ENCODE data around the gene ZSWIM1.

The ZSWIM1 gene

GRCh38 chr20:45880988-45881788 is at the start of gene ZSWIM1:
TSS of gene ZSWIM1 (plus strand) at chr20:45881227. CDS start at chr20:45882593, 1,366 bp downstream.
- peak; percentile 97 for DNase-seq

DNA sequence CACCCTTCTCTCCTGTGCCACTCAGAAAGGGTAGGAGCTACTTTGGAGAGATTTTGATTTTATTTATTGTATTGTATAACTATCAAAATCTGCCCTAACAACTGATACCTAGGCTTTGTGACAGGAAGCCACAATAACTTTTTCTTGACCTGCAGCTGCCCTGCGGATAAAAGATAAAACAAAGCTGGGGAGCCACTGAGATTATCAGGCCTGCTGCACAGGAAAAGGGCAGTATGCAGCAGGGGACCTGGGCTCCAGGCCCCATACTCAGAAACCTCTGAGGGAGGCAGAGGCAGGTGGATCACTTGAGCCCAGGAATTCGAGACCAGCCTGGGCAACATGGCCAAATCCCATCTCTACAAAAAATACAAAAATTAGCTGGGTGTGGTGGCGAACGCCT is 48.4 kb upstream of the ZSWIM1 start:
- DNase-seq = no peak

DNA sequence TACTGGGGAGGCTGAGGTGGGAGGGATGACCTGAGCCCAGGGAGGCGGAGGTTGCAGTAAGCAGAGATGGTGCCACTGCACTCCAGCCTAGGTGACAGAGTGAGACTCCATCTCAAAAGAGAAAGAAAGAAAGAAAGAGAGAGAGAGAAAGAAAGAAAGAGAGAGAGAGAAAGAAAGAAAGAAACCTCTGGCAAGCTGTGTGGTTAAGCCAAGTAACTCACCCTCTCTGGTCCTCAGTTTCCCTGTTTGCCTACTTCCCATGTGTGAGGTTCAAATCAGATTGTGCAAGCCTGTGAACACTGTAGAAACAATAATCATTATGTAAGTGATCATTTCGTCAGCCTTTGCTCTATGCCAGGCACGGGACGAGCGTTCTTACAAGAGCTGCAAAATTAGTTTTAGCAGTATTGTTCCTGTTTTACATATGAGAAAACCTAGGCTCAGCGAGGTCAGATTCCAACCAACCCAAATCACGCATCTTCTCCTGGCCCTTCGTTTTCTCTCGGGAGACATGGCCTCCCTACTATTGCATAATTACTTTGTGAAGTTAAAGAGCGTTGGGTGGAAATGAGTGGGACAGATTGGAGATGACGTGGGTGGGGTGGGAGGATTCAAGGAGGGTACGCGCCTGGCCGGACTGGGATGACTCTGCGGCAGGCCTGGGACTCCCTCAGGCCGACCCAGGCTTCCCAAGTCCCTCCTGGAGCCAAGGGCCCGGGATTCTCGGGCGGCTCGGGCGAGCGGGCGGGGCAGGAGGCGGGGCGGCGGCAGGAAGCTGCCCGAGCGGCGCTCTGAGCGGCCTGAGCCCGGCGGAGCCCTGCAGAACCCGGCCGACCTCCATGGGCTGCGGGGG is 47.8 kb upstream of the ZSWIM1 start, which contains the start of gene SNX21:
SNX21 (plus strand) TSS at position 770 of the 853 bp plus-strand sequence. CDS start 121 bp downstream, outside the sequence.
- no peak for DNase-seq

GRCh38 chr20:45833883-45834796 is 46.9 kb upstream of the ZSWIM1 start:
- no peak for DNase-seq

DNA sequence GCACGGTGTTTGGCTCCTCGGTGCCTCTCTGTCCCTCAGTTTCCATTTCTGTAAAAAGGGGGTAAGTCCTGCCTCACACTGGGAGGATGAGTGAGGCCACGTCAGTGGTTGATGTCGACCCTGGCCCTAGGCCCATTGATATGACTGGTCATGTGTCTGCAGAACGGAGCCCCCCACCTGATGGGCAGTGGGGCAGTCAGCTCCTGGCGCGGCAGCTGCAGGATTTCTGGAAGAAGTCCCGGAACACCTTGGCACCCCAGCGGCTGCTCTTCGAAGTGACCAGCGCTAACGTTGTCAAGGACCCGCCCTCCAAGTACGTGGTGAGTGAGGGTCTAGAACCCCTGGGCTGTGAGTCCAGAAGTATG is 46.2 kb upstream of the ZSWIM1 start:
- no peak for DNase-seq

GRCh38 chr20:45835329-45835765 is 45.7 kb upstream of the ZSWIM1 start:
- no peak for DNase-seq

DNA sequence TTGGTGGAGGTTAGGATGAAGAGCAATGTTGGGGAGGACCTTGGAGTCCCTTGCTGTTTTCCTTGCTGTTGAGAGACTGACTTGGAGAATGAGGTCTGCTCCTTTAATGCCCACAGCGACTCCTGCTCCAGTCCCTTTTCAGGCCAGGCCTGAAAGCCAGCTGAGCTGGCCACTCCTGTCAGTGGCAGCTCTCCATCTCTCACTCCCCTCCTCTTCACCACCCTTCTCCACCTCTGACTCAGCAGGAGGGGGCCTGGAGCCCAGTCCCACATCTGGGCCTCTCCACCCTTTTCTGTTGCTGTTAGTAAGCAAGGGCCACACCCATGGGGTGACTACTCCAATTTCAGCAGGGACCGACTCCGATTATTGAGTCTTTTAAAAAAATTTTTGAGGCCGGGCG is 45.2 kb upstream of the ZSWIM1 start:
- DNase-seq = no peak

- no peak for DNase-seq
Observed at GRCh38 chr20:45836841-45837240, 44.2 kb upstream of the ZSWIM1 start.

- no peak for DNase-seq
Observed at GRCh38 chr20:45840700-45841198, 40.3 kb upstream of the ZSWIM1 start.

DNA sequence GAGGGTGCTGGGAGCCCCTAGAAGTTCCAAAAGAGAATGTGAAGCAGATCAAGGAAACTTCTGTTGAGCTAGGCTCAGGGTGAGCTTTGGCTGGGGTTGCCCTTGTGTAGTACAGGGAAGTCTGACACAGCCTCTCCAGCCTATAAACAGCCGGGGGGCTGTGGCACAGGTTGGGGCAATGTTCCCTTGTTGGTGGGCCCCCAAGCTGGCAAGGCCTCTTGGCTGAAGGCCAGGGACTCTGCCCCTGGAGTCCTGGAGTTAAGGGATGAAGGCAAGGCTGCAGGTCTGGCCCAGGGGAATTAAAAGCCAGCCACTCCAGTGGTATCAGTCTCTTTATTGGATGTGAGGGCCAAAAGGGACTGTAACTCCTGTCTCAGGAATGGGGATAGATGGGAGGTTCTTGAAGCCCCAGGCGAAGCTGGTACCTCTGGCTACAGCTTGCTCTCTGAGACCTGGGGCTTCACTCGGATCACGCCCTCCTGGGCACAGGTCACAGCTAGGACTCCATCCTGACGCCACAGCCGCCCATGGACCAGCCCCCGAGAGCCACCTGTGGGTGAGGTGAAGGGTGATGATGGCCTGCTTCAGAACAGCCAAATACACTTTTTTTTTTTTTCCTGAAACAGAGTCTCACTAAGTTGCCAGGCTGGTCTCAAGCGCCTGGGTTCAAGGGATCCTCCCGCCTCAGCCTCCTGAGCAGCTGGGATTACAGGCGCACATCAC is 39.5 kb upstream of the ZSWIM1 start:
- no peak for DNase-seq

DNA sequence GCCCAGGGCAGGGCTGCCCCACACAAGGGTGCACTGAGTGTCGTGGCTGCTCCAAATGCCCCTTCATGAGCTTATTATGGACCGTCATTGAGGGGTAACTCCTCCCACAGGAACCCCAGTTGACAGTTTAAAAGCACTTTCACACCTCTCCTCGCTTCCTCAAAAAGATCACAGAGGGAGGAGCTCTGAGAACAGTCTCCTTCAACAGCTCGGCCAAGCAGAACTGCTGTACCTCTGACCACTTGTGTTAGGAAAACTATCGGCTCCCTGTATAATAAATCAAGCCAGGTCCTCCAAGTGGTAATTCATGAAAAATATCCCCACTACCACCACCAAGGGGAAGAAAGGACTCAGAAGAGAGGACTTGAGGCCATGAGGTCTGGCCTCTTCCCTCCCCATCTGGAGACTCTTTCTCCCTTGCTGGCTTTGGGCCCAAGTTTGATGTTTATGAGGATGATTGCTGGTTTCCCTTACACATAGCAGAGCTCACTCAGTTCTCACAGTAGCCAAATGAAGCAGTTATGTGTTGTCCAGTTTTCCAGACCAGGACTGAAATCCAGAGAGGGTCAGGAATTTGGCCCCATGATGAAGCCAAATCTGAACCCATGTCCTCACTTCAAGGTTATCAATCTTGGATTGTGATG is 38.7 kb upstream of the ZSWIM1 start:
- no peak for DNase-seq

DNA sequence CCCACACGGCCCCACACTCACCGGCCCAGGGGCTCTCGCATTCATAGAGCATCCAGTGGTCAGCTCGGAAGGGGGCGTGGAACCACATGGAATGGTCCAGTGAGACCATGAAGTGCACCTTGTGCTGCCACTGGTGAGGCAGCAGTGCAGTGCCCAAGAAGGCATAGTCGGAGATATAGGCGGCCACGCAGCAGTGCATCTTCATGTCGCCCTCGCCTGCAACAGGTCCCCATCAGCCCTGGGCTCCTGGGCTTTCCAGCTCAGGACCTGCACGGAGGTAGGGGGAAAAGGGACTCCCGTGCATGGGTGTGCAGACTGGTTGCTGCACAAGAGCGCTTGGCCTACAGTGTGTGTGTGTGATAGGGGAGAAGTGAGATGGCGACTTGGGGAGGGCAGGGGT is 37.5 kb upstream of the ZSWIM1 start:
- DNase-seq = no peak

GRCh38 chr20:45845452-45845851 is 35.6 kb upstream of the ZSWIM1 start:
- no peak for DNase-seq

DNA sequence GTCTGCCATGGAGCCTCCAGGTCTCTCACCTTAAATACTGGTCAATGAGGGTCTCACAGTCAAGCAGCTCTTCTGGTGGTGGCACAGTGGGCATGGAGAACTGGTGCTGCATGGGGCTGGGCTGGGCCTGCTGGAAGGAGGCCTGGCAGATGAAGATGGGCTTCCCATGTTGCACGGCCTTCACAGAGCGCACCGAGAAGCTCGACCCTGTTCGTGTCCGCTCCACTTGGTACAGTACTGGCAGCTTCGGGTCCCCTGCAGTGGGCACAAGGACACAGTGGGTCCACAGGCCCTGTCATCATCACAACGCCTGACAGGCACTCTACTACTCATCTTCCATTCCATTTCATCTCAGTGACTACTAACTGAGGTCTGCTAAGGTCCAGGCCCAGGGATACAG is 32.6 kb upstream of the ZSWIM1 start:
- DNase-seq = no peak

DNA sequence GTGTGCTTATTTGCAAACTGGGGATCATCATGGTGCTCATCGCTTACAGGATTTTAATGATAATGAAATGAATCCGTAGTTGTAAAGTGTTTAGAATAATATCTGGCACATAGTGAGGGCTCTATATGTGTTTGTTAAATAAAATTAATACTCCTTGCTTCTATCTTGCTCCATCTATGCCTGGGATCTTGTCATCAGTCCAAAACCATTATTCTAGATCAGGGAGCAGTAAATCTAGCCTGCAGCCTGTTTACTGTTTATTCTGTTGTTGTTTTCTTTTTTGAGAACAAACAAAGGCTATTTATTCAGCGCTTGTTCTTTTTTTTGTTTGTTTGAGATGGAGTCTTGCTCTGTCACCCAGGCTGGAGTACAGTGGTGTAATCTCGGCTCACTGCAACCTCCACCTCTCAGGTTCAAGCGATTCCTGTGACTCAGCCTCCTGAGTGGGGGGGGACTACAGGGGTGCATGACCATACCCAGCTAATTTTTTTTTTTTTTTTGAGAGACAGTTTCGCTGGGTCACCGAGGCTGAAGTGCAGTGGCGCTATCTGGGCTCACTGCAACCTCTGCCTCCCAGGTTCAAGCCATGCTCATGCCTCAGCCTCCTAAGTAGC is 32.0 kb upstream of the ZSWIM1 start:
- no peak for DNase-seq

GRCh38 chr20:45850238-45850637 is 30.8 kb upstream of the ZSWIM1 start:
- DNase-seq = no peak

- DNase-seq = no peak
Observed at GRCh38 chr20:45850926-45851325, 30.1 kb upstream of the ZSWIM1 start.

- DNase-seq = no peak
Observed at GRCh38 chr20:45851501-45851900, 29.5 kb upstream of the ZSWIM1 start.

GRCh38 chr20:45852326-45852725 is 28.7 kb upstream of the ZSWIM1 start:
- DNase-seq = no peak

DNA sequence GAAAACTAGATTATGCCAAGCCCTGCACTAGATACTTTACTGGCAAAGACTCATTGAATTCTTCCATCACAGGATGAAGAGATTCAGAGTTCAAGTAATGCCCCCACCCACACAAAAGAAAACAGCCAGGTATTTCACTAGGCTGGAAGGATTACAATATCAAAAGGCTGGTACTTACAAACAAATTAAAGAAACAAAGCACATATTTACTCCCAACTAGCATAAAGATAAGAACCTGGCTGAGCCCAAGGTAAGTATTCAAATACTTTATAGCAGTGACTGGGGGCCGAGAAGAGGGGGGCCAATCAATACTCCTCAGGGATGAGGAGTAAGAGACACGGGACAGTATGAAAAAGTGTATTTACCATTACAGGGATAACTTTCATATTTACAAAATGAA is 27.5 kb upstream of the ZSWIM1 start:
- DNase-seq = no peak
